GM18499 (cell line): Measurements from ENCODE around the gene EFNB1.
"Not testable (repeated sequence)": the region's sequence is repeated elsewhere in the genome, so short reads cannot be mapped to it uniquely, and the experiment has no call there.

Experiments
- ATAC-seq: cut with Tn5 transposase; IDR thresholded peaks from one replicate; pipeline ENCODE4 v1.9.1; 2021; ENCODE audit warnings: moderate number of reproducible peaks; ENCODE audit not compliant: insufficient read depth, unreplicated experiment

EFNB1 gene

DNA sequence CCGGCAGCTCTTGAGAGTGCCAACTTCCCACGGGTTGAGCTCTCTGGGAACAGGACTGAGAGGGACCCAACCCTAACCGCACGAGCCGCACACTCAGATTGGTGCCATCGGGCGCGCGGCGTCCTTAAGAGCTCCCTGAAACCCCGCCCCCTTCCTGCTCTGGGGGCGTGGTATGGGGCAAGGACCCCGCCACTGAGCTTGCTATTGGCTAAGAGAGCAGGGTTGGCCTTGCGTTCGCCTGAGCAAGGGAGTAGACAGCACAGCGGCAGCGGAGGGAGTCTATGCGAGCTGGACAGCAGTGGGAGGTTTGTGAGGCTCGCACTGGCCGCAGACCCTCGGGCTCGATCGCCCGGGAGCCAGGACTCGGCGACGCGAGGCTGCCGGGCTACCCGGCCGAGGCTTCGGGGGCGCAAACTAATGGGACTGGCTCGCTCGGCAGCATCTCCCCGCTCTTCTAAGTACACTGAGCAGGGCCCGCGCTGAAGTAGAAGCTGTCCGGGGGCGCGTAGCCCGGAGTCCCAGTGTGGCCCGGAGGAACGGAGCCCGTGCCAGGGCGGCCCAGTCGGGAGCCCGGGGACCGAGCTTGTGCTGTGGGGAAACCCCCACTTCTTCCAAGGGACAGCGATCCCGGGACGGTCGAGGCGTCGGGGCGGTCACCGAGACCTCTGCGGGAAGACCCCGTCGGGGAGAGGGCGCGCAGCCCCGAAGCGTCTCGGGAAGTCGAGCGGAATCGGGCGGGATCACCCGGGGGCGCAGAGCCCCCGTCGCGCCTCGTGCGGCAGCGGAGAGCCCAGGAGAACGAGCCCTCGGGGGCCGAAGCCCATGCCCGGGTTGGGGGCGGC is at the start of gene EFNB1:
Gene EFNB1 (plus strand): TSS at position 282 of the 842 bp plus-strand sequence. CDS start 756 bp downstream, outside the sequence.
- ATAC-seq, result peak; percentile 77

- ATAC-seq, result not testable (repeated sequence)
Measured at GRCh38 chrX:68781295-68781694, 47.5 kb upstream of the EFNB1 start.

DNA sequence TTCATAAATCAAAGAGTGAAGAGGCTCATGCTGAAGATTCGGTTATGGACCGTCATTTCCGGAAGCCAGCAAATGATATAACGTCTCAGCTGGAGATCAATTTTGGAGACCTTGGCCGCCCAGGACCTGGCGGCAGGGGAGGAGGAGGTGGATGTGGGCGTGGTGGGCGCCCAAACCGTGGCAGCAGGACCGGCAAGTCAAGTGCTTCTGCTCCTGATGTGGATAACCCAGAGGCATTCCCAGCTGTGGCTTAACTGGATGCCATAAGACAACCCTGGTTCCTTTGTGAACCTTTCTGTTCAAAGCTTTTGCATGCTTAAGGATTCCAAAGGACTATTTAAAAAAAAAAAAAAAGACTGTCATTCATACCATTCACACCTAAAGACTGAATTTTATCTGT is 44.0 kb upstream of the EFNB1 start:
- ATAC-seq, result no peak

- ATAC-seq, result not testable (repeated sequence)
Measured at GRCh38 chrX:68786581-68786980, 42.2 kb upstream of the EFNB1 start.

DNA sequence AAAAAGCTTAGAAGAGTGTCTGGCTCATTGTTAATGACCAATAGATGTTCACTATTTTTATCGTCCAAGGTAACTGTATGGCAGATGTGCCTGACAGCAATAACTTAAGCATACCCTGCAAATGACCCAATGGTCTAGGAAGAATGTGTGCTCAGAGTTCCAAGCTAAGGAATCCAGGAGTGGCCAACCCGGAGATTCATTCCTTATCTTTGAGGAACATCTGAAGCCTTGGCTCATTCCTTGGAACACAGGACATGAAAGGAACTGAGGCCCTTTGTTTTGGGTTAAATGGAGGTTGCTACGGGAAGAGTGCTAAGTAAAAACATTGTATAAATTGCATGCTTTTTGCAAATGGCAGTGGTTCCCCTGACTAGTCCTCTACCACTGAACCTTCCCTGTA is 38.9 kb upstream of the EFNB1 start:
- ATAC-seq, result no peak

GRCh38 chrX:68792083-68792482 is 36.7 kb upstream of the EFNB1 start:
- ATAC-seq, result no peak

GRCh38 chrX:68794461-68794860 is 34.4 kb upstream of the EFNB1 start:
- ATAC-seq, result no peak

DNA sequence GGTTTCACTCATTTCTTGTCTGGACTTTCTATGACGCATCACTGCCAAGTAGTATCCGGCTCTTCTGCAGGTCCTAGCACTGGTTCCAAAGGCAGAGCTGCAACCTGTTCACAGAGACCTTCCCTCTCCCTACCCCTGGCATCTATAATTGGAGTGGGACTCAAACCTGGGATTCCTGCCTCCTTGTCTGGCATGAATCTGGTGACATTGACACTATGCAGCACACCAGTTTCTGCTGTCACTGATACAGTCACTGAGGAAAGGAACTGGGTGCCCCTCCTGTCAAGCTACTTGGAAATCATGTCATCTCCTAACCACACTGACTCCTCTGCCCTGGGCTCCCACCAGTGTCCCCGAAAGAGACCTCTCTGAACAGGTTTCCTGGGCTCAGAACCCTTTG is 33.1 kb upstream of the EFNB1 start:
- no peak for ATAC-seq

DNA sequence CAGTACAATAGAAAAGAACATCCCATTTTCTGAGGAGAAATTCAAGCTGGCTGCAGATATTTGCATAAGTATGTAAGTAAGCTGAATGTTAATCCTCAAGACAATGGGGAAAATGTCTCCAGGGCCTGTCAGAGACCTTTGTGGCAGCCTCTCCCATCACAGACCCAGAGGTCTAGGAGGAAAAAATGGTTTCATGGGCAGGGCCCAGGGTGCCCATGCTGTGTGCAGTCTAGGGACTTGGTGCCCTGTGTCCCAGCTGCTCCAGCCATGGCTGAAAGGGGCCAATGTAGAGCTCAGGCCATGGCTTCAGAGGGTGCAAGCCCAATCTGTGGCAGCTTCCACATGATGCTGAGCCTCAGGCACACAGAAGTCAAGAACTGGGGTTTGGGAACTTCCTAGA is 30.4 kb upstream of the EFNB1 start:
- not testable (repeated sequence) for ATAC-seq

GRCh38 chrX:68801737-68802290 is 27.0 kb upstream of the EFNB1 start:
- no peak for ATAC-seq

DNA sequence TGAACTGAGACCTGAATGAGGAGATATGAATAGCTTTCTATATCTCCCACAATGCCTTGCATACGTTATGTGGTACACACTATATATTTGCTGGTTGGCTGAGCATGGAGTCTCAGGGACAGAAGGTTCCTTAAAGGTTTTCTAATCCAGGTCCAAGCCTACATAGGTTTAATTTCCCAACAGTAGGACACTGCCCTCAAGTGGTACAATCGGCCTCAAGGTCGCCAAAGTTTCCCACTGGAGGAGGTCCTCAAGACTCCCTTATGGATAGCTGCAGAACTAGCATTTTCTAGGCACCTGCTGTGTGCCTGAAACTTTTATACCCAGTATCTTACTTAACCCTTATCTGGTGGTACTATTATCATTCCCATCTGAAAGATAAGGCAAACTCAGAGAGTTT is 21.0 kb upstream of the EFNB1 start:
- ATAC-seq, result no peak

DNA sequence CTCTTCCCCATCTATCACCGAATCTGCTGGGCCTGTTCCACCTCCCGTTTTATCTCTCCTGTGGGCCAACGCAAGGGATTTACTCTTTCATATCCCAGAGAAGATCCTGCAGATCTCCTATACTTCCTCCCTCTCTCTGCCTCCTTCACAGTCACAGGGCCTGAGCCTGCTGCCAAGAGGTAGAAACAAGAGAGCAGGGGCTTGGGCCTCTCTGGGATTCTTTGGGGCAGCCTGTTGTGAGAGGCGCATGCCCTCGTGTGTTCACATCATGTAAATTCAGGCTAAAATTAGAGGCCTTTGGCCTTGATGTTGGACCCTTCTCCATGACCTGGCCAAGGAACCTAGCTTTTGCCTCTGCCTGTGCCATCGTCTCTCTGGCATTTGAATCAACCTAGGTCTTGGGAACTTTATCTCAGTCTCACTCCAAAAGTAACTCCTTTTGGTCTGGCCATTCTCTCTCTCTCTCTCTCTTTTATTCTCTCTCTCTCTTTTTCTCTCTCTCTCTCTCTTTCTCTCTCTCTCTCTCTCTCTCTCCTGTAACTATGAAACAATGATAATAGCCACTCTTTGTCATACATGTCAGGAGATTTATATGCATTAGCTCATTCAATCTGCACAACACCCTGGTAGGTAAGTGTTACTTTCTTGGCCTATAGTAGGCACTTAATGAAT is 20.0 kb upstream of the EFNB1 start:
- no peak for ATAC-seq

DNA sequence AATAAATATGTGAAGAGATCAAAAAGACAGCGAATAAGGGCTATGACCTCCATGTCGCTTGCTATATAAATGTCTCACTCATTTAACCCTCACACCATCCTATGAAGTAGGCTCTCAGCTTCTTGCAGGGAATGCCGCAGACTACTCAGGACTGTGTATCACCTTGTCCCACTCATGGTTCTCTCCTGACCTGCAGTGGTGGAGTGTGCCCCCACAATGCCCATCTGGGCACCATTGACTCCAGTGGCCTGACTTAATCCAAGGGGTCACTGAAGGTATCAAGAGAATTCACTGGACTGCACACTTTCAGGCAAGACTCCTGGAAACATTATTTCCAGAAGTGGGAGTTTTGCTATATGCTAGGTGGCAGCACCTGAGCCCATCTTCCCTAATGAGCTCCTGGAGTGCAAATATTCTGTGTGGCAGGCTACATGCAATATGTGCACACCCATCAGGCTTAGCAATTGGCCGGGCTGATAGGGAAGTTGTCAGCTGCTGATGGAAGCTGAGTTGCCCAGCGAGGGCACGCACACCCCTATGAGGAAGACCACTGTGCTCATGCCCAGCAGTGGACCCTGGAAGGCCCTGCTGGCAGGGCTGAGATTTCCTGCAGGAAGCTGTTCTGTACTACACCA is 8.2 kb upstream of the EFNB1 start:
- ATAC-seq, result no peak

DNA sequence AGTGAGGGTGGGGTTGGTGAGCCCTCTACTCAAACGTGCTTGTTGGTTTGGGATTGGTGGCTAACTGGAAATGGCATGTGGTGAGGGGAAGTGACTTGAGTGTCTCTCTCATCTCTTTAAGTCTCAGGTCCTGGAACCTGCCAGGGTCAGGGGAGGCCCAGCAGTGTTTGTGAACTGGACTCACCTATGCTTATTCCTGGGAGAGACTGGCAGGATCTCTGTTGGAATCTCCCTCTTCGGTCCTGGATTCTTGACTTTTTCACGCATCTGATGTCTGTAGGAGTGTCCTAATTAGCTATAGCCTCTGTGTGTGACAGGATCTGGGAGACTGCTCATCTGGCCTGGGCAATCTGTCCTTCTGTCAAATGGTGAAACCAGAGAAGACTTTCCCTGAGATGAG is 7.2 kb upstream of the EFNB1 start:
- no peak for ATAC-seq

DNA sequence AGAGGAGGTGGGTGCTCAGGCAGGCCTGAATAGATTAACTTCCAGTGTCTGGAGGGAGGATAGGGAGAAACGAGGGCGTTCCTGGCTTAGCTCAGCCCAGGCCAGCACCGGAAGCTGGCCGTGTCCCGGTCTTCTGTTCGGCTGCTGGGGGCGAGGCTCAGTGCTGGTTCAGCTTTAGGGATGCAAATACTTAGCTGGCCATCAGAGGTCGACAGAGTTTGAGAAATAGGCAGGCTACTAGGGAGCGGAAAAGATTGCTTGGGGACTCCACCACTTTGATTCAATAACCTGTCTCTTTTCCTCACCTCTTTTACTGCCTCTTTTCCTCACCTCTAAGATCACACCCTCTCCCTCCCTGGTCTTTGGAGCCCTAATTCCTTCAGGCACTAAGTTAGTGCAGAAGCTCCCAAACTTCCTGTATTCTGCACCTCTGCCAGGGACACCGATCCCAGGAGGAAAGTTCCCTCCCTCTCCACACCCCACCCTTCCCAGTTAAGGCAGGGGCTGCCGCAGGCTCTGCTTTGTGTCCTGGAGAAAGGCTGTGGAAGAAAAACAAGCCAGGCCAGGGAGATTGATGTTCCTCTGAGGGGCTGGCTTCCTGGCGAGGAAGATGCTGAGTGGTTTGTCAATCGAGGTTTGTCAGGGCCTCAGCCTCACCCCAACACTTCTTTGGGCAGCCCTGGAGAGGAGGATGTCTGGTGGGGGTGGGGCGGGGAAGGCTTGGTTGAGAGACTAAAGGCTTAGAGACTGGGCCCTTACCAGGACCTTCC is 6.0 kb upstream of the EFNB1 start:
- ATAC-seq, result no peak

GRCh38 chrX:68823413-68824151 is 5.2 kb upstream of the EFNB1 start:
- no peak for ATAC-seq

- no peak for ATAC-seq
Measured at GRCh38 chrX:68824152-68824433, 4.7 kb upstream of the EFNB1 start.

- no peak for ATAC-seq
Measured at GRCh38 chrX:68824565-68825125, 4.2 kb upstream of the EFNB1 start.
